Effector CD4-positive, alpha-beta T cell (primary cell): ENCODE results near the gene PIR.

Experiments
- DNase-seq: peaks from one replicate; pipeline ENCODE4 v3.0.0-alpha.2; 2020

Gene PIR

DNA sequence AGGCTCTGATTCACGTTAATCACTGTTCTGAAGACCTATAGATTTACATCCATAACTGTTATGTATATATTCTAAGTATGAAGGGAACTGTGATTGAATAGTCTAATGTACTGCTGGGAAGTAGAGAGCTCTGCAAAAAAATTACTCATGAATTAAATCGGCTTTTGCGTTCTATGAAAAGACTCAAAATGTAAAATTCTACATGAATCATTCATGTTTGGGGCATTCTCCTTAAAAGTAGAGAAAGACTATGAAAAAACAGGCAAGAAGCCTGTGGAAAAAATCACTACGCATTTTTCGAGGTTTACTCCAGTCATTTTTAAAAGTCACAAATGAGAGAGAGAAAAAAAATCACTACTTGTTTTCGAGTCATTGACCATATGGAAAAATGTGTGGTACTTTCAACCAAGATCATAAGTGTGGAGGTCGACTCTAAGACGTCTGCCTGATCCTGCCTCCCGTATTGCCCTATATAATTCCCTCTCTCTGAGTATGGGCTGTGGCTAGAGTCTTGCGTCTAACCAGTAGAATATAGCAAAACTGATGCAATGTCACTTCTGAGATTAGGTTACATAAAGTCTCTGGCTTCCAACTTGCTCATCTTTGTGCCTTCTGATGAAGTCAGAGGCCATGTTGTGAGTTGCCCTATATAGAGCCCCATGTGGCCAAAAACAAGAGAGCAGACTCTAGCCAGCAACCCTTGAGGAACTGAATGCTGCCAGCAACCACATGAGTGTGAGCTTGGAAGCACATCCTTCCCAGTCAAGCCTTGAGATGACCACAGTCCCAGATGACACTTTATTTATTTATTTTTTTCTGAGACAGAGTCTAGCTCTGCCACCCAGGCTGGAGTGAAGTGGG lies 76.8 kb downstream of the PIR start:
- DNase-seq, result no peak

DNA sequence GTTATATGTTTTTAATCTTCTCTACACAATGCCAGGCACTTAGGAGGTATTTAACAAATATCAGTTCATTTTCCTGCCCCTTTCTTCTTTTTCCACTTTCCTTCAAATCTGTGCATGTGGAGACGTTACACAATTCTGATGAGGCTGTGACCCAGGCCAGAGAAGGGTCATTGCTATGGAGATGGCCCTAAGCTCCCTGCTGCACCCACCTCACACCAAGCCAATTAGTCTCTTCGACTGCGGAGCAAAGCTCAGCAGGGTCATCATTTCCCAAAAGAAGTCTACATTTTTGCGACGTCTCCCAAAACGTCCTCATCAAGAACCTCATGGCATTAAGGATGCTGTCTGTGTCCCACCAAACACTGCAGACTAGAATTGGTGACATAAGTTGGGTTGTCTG lies 80.0 kb downstream of the PIR start:
- DNase-seq, result no peak

DNA sequence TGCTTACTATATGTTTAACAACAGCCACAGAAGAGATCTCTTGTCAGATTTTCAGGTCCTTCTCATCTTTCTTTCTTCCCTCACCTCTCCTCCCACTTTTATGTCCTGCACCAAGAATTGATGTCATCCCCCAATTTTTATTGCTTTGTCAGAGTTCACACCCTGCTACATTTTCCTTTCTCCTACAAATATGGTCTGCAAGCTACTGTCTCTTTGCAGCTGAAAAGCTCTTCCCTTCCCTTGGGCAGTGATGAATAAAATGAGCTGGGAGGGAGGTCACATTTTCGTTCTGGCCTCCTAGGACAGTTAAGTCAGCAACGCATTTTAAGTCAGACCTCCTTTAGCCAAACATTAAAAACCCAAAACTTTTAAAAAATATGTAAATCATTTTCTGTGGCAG lies 82.2 kb downstream of the PIR start:
- no peak for DNase-seq

DNA sequence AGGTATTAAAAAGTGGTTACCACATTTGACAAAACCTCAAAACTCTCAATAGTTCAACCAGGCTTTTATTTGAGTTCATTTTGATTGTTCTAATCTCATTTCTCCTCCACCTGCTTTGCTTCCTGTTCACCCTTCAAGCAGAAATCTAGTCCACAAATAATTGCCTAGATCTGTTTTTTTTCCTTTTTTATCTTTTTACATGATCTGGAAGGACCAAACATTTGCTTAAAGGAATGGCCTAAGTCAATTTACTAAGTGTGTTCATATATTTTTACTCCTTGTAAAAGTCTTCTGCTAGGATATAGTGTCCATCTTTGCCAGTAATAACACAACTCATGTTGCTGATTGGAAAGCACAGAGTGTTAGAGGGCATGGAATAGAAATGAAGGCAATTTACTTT lies 82.7 kb downstream of the PIR start:
- no peak for DNase-seq

DNA sequence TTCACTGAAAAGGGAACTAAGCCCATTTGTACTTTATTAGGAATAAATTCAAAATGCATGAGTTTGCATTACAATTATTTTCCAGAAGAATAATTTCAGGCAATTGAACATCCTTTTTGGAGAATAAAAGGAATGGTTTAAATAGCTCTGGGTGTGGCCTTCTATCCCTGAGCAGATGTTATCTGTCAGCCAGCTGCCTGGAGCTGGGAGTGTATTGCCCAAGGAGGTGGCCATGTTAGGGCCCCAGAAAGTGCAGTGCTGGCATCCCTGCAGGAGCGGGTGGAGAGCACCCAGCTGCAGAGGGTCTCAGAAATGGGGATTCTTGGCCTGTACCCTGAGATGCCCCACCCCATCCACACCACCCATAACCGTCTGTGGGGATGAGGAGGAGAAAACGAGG lies 87.3 kb downstream of the PIR start:
- DNase-seq, result no peak

DNA sequence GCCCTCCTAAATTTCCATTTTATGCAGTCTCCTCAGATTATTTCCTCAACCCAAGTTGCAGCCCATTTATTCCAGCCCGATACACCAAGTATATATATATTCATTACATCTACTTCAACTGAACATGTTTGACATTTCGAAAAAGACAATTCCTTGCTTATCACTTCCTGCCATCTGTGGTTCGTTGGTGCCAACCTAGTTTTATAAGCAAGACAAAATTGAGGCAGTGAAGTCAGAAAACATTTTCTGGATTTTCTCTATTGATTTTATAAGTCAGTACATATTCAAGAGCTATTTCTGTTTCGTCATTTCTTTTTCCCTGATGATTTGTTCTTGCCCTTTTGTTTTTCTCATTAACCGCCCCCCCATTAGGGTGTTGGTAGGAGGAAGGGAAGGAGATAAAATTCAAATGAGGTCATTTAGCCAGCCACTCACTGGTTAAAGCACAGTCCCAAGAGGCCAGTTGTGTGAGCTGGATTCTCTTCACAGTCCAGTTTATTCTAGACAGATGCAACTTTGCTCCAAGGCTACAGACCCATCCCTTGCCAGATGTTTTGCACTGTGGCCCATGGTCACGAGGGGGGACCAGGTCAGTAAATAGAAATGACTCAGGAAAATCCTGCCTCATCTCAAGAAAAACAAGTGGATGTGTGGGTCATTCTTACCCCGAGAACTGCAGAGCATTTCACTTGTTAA lies 88.6 kb downstream of the PIR start:
- no peak for DNase-seq

DNA sequence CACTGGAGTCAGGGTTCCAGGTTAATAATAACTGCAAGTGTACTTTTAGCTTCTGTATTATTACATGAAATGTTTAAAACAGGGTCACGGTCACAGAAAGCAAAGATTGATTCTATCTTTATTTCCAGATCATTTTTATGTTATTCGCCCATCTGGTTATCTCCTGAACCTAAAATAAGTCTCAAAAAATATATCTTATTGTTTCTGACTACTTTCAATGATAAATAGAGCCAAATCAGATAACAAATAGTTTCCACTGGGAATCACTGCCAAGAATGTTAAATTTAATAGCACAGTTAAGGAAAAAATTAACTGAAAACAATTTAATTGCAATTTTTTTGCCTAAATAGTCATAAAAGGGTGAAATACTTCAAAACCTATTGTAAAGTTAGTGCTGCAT lies 91.8 kb downstream of the PIR start:
- DNase-seq, result no peak

DNA sequence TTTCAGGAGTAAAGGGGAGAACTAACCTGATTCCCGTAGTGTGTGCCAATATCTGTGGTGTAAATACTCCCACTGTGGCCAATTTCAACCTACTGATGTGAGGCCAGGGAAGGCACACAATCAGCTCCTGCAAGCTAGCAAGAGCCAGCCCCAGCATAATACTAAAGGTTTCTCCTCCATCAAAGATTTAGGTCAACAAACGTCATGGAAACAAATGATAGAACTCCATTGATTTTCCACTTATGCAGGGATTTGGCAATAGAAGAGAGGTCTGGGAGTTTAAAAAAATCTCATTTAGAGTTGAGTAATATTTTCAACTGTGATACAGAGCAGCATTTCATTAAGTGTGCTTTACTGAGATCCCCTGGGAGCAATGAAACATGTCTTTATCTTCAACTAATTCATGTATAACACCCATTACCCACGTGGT lies 93.2 kb downstream of the PIR start:
- DNase-seq, result no peak

DNA sequence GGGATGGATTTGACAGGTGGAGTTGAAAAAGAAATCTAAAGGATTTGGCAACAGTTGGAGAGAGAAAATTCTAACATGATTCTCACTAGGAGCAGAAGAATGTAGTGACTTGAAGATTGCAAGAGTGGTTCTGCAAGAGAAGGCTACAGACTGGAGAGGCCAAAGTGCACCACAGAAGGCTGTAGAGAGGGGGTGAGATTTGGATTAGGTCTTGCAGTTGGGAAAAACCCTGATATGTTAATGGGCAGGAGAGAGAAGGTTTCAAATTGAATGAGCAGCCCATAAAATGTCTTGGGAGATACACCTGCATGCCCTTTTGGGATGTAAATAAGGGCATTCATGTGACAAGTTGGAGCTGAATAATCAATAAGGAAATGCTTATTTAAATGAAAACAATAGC lies 94.3 kb downstream of the PIR start:
- DNase-seq, result no peak

DNA sequence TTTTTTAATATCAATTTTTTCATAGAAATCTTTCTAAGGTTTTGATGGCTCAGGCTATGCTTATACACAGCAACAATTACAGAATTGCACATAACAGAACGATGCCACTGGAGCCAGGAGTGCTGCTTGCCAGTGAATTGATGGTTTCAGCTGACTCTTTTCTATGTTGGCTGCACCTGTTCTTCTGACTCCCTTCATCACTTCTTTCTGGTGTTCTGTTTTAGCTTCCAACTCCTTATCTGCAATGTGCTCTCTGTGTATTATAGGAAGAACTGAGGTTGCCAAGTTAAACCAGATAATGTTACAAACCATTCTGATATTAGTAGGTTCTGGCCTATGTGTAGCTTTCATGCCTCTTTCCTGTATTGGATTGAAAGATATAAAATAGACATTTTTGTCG lies 97.3 kb downstream of the PIR start:
- no peak for DNase-seq

DNA sequence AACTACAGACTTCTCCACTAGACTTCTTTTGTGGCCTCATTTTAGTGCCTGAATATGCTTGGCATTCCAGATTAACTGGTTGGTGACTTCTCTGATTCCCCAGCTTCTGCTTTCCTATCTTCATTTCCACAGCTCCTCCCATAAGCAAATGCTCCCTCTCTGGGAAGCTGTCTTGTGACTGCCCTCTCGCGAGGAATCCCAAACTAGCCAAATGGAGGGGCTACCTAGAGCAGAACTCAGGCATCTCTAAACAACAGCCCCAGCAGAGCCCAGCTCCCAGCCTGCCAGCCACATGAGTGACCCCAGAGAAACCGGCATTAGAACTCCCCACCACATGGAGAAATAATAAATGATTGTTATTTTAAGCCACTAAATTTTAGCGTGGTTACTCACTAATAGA lies 101.3 kb downstream of the PIR start:
- no peak for DNase-seq

DNA sequence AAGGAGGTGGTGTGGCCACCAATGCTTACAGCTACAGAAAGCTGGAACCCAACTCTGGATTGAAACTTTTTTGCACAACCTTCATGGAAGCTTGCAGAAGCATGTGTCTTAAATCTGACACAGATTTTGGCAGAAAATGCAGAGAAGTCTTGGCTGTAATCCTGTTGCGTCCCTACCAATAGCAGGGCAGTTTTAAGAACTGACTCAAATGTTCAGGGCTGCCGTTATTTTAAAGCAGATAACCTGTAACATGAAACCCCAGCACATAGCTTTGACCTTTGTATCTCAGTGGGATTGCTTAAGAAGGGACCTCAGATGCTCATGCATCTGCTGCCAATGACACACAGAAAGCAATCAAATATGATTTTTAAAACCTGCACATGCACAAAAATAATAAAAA lies 108.8 kb downstream of the PIR start, which contains the start of gene VEGFD:
VEGFD (minus strand) TSS at position 110 of the 400 bp plus-strand sequence. CDS start 467 bp downstream, outside the sequence.
- no peak for DNase-seq

DNA sequence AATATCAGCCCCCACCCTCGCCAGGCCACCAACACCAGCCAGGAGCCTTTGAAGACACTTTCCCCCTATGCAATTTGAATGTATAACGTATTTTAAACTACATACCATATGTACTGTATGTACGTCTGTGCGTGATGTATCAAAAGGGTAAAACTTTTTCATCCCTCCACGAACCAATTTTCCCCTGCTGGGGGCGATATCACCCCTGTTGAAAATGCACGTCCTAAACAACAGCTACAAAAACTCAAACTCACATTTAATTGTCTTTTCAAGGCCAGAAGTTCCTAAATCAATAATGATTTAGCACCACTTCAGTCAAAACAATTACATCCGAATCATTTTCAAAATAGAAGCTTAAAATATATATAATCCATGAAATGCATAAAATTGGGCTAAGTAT lies 110.3 kb downstream of the PIR start:
- DNase-seq, result no peak

DNA sequence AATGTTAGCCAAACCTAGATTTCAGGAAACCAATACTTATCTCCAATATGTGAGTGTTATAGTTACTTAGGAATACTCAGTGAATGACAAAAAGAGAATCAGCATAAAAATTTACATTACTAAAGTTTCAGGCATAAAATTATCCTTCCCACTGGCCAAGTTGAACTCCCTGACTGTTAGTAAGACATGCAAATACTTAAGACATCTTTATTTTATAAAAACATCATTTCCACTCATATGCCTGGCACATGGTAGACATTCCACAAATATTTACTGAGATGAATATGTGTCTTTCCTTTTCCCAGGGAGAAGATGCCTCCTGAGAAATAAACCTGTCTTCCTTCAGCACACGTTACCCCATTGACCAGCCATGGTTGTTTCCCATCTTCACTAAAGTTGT lies 116.2 kb downstream of the PIR start:
- no peak for DNase-seq

DNA sequence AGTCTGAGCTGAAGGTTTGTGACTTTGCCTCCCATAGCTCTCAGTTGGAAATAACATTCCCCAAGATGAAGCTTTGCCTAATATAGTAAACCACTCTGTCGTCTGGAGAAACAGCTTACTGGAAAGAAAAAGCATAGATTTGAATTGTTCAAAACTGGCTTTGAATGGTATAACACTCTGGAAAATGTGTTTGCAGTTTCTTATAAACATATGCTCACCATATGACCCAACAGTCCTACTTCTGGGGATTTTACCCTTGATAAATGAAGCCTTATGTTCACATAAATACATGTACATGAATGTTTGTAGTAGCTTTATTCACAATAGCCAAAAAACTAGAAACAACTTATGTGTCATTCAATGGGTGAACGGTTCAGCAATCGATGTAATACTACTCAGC lies 119.2 kb downstream of the PIR start:
- DNase-seq, result no peak

DNA sequence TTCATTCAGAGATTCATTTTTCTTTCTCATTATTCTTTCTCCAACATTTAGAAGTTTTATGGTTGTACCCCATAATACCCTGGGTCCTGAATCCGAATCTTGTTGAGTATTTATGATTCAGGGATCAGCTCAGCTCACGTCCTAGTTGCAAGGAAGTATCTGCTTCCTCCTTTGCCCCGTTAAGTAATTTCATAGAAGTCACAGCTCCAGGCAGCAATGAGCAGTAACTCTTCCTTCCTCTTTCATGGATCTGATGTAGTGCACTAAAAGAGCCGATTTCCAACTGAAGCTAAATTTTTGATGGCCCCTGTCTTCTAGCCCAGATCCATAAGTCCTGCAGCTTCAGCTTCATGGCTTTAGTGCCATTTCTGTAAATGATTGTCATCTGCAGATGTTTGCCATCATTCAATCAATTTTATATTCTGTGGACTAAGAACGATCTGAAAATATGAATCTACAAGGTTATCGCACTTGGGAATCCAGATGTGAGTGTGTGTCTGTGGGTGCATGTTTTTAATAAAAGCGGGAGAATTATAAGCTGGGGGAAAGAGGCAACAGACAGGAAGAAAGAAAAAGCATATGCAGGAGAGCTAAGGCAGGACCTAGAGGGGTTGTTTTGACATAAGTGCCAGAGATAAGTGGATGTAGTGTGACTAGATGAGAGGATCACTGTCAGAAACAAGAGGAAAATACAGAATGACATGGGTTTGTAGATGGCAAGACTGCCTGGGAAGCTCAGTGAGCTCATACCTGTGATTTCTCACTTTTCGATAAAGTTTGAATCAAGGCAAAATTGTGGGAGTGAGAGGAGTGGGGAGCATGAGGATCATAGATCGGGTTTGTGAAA lies 126.4 kb downstream of the PIR start:
- no peak for DNase-seq

DNA sequence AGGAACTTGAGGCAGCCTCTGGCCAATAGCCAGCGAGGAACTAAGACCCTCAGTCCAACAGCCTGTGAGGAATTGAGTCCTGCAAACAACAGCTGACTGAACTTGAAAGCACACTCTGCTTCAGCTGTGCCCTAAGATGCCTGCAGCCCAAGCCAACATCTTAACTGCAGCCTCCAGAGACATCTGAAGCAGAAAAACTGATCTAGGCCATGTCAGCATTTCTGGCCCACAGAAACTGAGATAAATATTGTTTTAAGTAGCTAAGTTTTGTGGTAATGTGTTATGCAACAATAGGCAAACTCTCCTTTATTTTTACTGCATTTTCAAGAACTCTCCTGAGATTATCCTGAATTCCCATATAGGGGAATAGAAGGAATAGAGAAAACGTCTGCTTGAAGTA lies 133.4 kb downstream of the PIR start:
- DNase-seq, result no peak

DNA sequence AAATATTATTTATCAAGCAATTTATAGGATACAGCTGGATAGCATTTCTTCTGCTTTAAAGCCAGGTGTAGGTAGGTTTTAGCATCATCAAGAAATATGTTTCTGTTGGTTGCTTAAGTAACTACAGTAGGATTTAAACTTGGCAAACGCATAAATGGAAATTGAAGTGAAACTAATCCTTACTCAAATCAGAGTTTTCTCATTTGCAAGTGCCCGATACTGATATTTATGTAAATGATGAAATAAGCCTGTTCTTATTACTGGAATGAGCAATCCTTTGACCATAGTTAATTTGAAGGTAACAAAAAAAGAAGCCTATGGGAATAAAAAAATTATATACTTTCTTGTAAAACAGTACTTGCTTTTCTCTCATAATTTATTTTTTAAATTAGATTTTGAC lies 134.6 kb downstream of the PIR start:
- DNase-seq, result no peak

DNA sequence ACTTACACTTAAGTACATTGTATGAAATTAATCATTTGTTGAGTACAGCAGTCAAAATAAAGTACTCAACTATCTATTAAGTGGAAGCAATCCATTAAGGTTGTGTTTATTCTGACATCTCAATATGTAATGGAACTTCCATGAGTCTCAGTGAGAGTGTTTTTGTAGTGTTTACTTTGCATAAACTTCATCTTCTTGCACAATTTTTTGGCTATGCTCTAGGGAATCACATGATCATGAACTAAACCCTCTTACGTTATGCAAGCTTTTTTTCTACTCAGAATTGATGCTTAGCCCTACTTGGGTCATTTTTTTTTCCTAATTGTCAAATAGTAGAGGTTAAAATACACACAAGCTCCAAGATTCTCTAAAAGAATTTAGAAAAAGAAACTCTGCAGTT lies 136.7 kb downstream of the PIR start:
- no peak for DNase-seq

DNA sequence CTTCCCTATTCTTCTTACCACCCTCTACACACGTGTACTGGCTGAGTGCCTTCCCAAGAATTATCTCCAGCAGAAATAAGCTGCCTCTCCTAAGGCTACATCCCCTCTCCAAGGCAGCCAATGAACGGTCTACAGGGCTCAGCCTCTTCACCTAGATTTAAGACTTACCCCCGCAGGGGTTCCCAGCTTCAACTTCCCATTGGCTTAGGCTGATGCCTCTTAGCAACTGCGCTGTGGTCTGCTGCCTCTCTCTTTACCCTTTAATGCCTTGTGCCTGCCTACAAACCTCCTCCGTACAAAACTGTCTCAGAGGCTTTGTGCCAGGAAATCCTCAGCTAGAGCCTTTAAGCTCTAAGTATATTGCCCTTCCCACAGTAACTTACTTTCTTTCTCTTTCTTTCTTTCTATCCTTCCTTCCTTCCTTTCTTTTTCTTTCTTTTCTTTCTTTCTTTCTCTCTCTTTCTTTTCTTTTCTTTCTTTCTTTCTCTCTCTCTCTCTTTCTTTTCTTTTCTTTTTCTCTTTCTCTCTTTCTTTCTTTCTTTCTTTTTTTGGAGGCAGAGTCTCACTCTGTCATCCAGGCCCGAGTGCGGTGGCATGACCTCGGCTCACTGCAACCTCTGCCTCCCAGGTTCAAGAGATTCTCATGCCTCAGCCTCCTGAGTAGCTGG lies 142.7 kb downstream of the PIR start:
- no peak for DNase-seq

DNA sequence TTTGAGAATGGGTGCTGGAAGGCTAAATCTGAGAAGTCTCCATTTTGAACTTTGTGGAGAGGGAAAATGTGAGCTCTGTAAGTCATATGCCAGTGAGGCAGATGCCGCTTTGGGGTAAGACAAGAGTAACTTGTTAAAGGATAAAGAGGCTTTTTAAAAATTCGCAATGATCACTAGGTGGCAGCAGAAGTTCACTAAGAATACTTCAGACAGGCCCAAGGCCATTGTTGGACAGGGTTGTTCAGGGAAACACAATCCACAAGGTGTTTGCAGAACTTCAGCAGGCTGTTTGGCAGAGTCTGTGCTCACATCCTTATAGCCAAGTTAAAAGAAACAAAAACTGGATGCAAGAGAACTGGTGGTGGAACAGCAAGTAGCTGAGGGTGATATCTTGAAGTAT lies 144.1 kb downstream of the PIR start:
- no peak for DNase-seq

DNA sequence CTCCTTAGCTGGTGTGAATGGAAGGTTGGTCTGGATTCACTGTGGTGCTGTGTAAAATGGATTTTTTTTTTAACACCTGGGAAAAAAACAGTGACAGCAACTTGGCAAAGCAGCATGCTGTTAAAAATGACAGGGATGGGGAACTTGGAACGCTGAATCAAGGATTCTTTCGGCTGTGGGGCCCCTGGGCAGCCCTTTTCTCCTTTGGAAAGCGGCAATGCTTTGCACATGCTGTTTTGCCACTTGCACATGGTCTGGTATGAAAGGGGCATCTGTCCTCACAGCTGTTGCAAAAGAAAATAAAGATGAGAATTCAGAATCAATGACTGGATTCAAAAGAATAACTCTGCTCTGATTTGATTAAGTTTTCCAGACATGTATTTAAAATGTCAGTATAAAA lies 147.2 kb downstream of the PIR start:
- no peak for DNase-seq

DNA sequence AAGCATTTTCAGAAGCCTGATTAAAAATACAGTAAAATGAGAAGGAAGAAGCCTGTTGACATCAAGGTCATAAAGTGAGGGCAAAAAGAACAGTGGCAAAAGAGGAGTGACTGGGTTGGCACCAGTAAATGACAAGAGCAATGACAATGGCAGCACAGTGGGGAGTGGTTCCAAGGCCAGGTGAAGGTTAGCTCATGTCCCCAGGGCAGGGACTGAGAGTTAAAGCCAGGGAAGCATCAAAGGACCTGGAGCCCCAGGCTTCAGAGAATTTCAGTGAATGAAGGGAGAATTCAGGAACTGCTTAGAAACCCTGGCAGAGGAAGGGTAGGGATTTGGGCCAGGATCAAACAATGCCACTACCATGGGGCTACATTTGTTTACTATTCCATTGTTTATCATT lies 149.0 kb downstream of the PIR start:
- DNase-seq, result no peak
